ENCODE data around the gene GOLGA8F.
"Not testable (repeated sequence)": the region's sequence is repeated elsewhere in the genome, so short reads cannot be mapped to it uniquely, and the experiment has no call there.

Gene GOLGA8F

GRCh38 chr15:28378364-28378763 is at the start of gene GOLGA8F:
GOLGA8F (plus strand) TSS chr15:28378664; CDS start chr15:28378762, 98 bp downstream.
- not testable (repeated sequence) for DNase-seq

DNA sequence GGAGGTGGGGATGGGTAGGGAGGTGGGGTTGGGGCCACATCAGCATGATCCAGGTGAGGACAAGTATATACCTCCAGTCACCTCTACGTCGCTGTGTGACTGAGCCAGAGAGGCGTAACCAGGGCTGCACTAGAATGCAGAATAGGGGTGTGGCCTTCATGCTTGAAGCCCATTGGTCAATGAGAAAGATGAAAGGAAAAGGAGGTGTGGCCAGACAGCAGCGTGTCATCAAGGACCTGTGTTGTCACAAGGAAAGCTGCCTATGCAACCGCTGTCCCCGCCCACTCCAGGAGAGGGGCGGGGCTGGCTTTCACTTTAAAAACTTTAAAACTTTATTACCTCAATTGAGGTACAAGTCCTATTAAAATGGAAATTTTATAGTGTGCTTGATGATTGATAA is 20.5 kb upstream of the GOLGA8F start, which contains the start of gene GOLGA6L24:
Gene GOLGA6L24, minus strand, starts transcription at position 101 of the 400 bp plus-strand sequence. Its CDS starts 61 bp downstream, at position 40.
- not testable (repeated sequence) for DNase-seq

- not testable (repeated sequence) for DNase-seq
Observed at GRCh38 chr15:28365502-28365901, 13.0 kb upstream of the GOLGA8F start.

DNA sequence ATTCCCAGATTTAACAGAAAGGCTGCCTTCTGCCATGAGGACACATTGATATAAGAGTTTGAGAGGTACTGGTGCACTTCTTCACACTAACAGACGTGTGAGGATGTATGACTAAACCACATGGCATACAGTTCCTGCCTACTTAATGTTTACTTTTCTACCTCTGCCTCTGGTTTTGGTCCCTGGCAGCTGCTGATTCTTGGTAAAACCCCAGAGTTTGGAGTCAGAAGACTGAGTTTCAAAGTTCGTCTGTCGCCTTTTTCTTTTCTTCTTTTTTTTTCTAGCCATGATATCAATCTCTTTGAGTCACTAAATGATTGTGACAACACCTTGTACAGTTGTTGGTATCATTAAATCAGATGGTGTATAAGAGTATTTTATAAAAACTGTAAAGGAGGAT is 1.6 kb downstream of the GOLGA8F start:
- not testable (repeated sequence) for DNase-seq

- not testable (repeated sequence) for DNase-seq
Observed at GRCh38 chr15:28396022-28396421, 17.6 kb downstream of the GOLGA8F start.

DNA sequence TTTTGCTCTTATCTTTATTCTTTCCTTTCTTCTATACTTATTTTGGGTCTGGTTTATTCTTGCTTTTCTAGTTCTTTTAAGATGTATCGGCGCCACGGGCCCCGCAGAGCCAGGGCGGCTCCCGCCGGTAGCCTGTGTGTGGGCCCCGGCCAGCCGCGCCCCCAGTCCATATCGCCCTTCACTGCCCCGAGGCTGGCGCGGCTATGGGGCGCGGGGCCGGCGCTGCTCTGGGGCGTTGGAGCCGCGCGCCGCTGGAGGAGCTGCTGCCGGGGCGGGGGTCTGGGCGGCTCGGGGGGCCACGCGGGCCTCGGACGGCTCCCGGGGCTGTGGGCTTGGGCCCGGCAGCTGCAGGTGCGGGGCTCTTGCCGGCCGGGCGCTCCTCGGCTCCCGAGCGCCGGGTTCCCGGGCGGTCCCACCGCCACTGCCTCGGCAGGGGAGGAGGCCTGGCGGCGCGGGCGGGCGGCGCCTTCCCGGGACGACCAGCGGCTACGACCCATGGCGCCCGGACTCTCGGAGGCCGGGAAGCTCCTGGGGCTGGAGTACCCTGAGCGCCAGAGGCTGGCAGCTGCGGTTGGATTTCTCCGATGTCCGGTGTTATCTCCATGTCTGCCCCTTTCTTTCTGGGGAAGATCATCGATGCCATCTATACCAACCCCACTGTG is 24.4 kb downstream of the GOLGA8F start:
- not testable (repeated sequence) for DNase-seq

GRCh38 chr15:28420470-28420869 is 42.0 kb downstream of the GOLGA8F start:
- DNase-seq: not testable (repeated sequence)

- not testable (repeated sequence) for DNase-seq
Observed at GRCh38 chr15:28435594-28435993, 57.1 kb downstream of the GOLGA8F start.
